Activated naive CD8-positive, alpha-beta T cell treated with anti-CD3 and anti-CD28 coated beads for 36 hours (primary cell): Measurements from ENCODE around the gene PIK3R6. TPM values are rescaled to one million over a fixed set of nuclear protein-coding genes. Genes with fewer than 3 reads are reported as not detected.

Source experiments
- DNase-seq: peaks from one replicate; pipeline ENCODE4 v3.0.0; 2021
- H3K27ac Mint-ChIP-seq: one replicate; pipeline ENCODE4 v1.8.0; 2022; ENCODE audit warnings: mild to moderate bottlenecking, moderate library complexity, mixed read lengths
- H3K27me3 Mint-ChIP-seq: one replicate; pipeline ENCODE4 v1.8.0; 2022; ENCODE audit warnings: mild to moderate bottlenecking, mixed read lengths
- H3K36me3 Mint-ChIP-seq: one replicate; pipeline ENCODE4 v1.8.0; 2021; ENCODE audit warnings: mild to moderate bottlenecking, mixed read lengths
- H3K4me1 Mint-ChIP-seq: one replicate; pipeline ENCODE4 v1.8.0; 2021; ENCODE audit warnings: mixed read lengths
- H3K4me3 Mint-ChIP-seq: one replicate; pipeline ENCODE4 v1.8.0; 2022; ENCODE audit warnings: mild to moderate bottlenecking, moderate library complexity, mixed read lengths
- H3K9me3 Mint-ChIP-seq: one replicate; pipeline ENCODE4 v1.8.0; 2022; ENCODE audit warnings: mixed read lengths
- total RNA-seq, 2 experiments: library from RNA; stranded (reverse); gene quantifications; one replicate each; pipeline ENCODE4 v1.2.3, GENCODE V29; 2021

Gene PIK3R6
- total RNA-seq, result 1 to 10 TPM in 1 of 2 experiments, under 1 TPM in 1; 0.88 to 1.0 TPM

GRCh38 chr17:8867361-8867981 lies at the start of gene PIK3R6:
PIK3R6 (minus strand) TSS chr17:8867674; CDS start chr17:8849794, 17,880 bp downstream.
- Mint-ChIP-seq H3K9me3 (no peaks in the 10 kb centered on the region), H3K27ac (no peak within 1 kb of the TSS), H3K4me3 (peak within 1 kb of the TSS; percentile 72), H3K36me3 (no peaks in the 10 kb centered on the region), H3K4me1 (peaks cover 23% of the 10 kb centered on the region), H3K27me3 (peaks cover 4% of the 10 kb centered on the region)
- DNase-seq, result no peak

DNA sequence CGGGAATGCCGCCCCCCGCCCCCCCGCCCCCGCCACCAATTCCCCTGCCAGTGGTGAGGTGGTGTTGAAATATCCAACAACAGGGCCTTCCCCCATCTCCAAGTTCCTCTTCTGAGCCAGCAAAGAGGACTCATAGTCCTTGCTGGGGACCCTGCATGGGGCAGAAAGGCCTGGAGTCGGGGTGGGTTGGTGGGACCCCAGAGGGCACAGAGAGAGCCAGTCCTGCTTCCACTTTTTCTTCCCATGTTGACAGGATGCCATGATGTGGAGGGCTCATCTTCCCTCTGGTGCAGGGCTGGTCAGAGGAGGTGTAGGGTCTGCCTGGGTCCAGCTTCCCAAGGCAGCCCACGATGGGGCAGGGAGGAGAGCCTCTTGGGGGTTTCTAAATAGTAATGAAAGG lies 49.0 kb upstream of the PIK3R6 start:
- Mint-ChIP-seq H3K4me1 (peaks cover 30% of the 10 kb centered on the region), H3K27me3 (no peaks in the 10 kb centered on the region), H3K4me3 (no peak overlapping the region), H3K27ac (no peak overlapping the region), H3K36me3 (peaks cover 47% of the 10 kb centered on the region), H3K9me3 (peaks cover 6% of the 10 kb centered on the region)
- no peak for DNase-seq

GRCh38 chr17:8914554-8914953 lies 47.1 kb upstream of the PIK3R6 start:
- no peaks in the 10 kb centered on the region for H3K27me3 Mint-ChIP-seq
- no peak overlapping the region for H3K4me3 Mint-ChIP-seq
- peaks cover 25% of the 10 kb centered on the region for H3K4me1 Mint-ChIP-seq
- H3K27ac Mint-ChIP-seq, result no peak overlapping the region
- no peak for DNase-seq
- H3K36me3 Mint-ChIP-seq, result peaks cover 40% of the 10 kb centered on the region
- H3K9me3 Mint-ChIP-seq, result peaks cover 6% of the 10 kb centered on the region

DNA sequence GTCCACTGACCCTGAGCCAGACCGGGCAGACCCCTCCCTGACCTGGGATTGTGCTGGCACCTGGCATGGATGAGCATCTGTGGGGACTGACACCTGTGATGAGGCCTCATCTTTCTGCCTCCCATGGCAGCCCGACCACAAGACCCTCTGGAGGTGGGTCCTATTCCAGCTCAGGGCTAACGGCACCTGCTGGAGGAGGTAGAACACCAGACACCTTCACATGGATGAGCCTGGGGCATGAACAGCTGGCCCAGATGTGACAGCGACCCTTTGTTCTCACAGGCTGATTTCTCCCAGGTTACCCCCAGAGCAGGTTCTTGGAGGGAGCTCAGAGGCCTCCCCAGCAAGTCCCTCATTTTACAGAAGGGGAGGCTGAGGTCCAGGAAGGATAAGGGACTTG lies 46.4 kb upstream of the PIK3R6 start:
- no peak overlapping the region for H3K4me3 Mint-ChIP-seq
- no peak overlapping the region for H3K27ac Mint-ChIP-seq
- H3K9me3 Mint-ChIP-seq, result peaks cover 4% of the 10 kb centered on the region
- H3K36me3 Mint-ChIP-seq, result peaks cover 35% of the 10 kb centered on the region
- H3K27me3 Mint-ChIP-seq, result no peaks in the 10 kb centered on the region
- no peak for DNase-seq
- peaks cover 21% of the 10 kb centered on the region for H3K4me1 Mint-ChIP-seq

GRCh38 chr17:8913091-8913490 lies 45.6 kb upstream of the PIK3R6 start:
- peaks cover 23% of the 10 kb centered on the region for H3K4me1 Mint-ChIP-seq

DNA sequence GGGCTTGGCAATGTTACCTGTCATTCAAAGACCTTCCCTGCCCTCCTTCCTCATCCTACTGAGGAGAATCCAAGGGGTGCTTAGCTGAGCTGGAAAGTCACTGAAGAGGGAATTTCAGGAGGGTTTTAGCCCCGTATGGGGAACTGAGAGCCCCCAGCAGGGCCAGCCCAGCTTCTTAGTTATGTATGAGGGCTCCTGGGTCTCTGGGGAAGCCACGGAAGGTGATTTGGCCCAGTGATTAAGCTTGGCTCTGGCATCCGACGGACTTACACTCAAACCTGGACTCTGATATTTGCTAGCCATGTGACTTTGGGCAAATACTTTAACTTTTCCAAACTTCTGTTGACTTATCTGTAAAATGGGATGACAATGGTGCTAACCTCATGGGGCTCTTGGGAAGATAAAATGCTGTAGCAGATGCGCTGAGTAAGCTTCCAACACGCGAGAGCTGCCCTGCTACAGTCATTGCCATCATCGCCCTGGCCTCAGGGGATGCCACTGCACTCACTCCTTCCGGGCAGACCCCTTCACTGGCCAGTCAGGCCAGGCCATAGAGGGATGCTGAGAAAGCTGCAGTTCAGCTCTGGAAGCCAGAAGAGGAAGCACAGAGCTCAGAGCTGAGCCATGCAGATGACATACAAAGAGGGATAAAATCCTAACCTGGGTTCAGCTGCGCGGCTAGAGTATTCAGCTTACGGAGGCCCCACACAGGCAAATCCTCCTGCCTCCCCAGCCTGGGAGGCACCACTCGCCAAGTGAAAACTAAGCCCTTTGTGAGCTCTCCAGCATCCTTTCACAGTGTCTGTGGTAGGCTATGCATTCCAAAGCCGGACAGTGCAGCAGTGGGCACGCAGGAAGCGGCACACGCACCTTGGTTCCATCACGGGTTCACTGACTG lies 44.9 kb upstream of the PIK3R6 start:
- Mint-ChIP-seq H3K4me3 (no peak overlapping the region), H3K36me3 (peaks cover 30% of the 10 kb centered on the region), H3K9me3 (no peaks in the 10 kb centered on the region), H3K27ac (peak overlapping the region; percentile 49), H3K27me3 (no peaks in the 10 kb centered on the region), H3K4me1 (peaks cover 23% of the 10 kb centered on the region)
- no peak for DNase-seq

More at GRCh38 chr17:8913091-8913490, 45.6 kb upstream of the PIK3R6 start:
- Mint-ChIP-seq H3K27ac (peak overlapping the region; percentile 49), H3K9me3 (peaks cover 3% of the 10 kb centered on the region), H3K4me3 (no peak overlapping the region), H3K27me3 (no peaks in the 10 kb centered on the region), H3K36me3 (peaks cover 34% of the 10 kb centered on the region)
- no peak for DNase-seq

GRCh38 chr17:8910969-8911604 lies 43.6 kb upstream of the PIK3R6 start:
- H3K27ac Mint-ChIP-seq, result peak overlapping the region; percentile 62
- H3K4me1 Mint-ChIP-seq, result peaks cover 17% of the 10 kb centered on the region
- no peaks in the 10 kb centered on the region for H3K9me3 Mint-ChIP-seq
- no peak for DNase-seq
- H3K4me3 Mint-ChIP-seq, result no peak overlapping the region
- H3K36me3 Mint-ChIP-seq, result peaks cover 21% of the 10 kb centered on the region
- H3K27me3 Mint-ChIP-seq, result no peaks in the 10 kb centered on the region

GRCh38 chr17:8909586-8910270 lies 42.3 kb upstream of the PIK3R6 start:
- no peak overlapping the region for H3K27ac Mint-ChIP-seq
- DNase-seq, result no peak
- H3K9me3 Mint-ChIP-seq, result no peaks in the 10 kb centered on the region
- peaks cover 13% of the 10 kb centered on the region for H3K4me1 Mint-ChIP-seq
- H3K4me3 Mint-ChIP-seq, result no peak overlapping the region
- H3K36me3 Mint-ChIP-seq, result peaks cover 24% of the 10 kb centered on the region
- H3K27me3 Mint-ChIP-seq, result no peaks in the 10 kb centered on the region

GRCh38 chr17:8905331-8905730 lies 37.9 kb upstream of the PIK3R6 start:
- Mint-ChIP-seq H3K4me3 (no peak overlapping the region), H3K27ac (no peak overlapping the region), H3K4me1 (peaks cover 25% of the 10 kb centered on the region), H3K27me3 (no peaks in the 10 kb centered on the region), H3K36me3 (peaks cover 38% of the 10 kb centered on the region), H3K9me3 (no peaks in the 10 kb centered on the region)
- DNase-seq, result no peak

DNA sequence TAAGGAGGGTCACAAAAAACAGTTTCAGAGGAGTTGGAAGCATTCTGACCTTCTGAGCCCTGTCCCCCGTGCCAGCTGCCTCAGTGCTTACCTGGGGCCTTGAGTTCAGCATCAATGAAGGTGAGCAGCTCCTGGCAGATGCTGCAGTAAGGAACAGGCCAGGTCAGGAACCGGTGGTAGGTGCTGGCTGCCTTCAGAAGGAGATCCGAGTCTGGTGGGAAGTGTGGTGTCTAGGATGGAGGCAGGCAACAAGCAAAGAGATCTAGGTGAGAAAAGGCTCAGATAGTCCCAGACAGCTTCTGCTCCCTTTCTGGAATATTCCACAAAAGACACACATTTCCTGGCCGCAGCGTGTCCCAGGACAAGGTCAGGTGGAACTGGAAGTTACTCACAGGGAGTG lies 37.2 kb upstream of the PIK3R6 start:
- DNase-seq, result no peak
- Mint-ChIP-seq H3K4me1 (peaks cover 32% of the 10 kb centered on the region), H3K9me3 (no peaks in the 10 kb centered on the region), H3K36me3 (peaks cover 44% of the 10 kb centered on the region), H3K27me3 (no peaks in the 10 kb centered on the region), H3K27ac (no peak overlapping the region), H3K4me3 (no peak overlapping the region)

DNA sequence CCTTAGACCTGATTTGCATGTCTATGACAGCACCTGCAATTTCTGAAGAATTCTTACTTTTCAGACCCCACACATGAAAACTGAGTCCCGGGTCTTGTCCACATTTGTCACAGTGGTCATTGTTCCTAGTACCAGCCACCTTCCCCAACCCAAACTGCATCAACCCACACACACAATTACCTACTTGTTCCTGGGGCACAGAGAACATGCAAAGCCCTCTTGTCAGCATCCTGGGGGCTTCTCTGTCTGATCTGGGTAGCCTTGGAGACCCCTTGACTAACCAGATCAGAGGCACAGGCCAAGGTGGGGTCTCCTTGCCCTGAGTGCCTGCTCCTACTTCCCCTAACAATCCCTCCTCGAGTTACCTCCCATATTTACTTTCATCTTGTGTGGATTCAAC lies 36.7 kb upstream of the PIK3R6 start:
- peaks cover 44% of the 10 kb centered on the region for H3K36me3 Mint-ChIP-seq
- no peak overlapping the region for H3K27ac Mint-ChIP-seq
- DNase-seq, result no peak
- no peak overlapping the region for H3K4me3 Mint-ChIP-seq
- H3K4me1 Mint-ChIP-seq, result peaks cover 35% of the 10 kb centered on the region
- H3K9me3 Mint-ChIP-seq, result no peaks in the 10 kb centered on the region
- no peaks in the 10 kb centered on the region for H3K27me3 Mint-ChIP-seq

- H3K27me3 Mint-ChIP-seq, result no peaks in the 10 kb centered on the region
- peaks cover 65% of the 10 kb centered on the region for H3K4me1 Mint-ChIP-seq
- peaks cover 62% of the 10 kb centered on the region for H3K36me3 Mint-ChIP-seq
- H3K27ac Mint-ChIP-seq, result peak overlapping the region; percentile 80
- H3K4me3 Mint-ChIP-seq, result peak overlapping the region; percentile 26
- DNase-seq, result peak; percentile 26
- H3K9me3 Mint-ChIP-seq, result no peaks in the 10 kb centered on the region
Observed at GRCh38 chr17:8900626-8901585, 33.4 kb upstream of the PIK3R6 start.

DNA sequence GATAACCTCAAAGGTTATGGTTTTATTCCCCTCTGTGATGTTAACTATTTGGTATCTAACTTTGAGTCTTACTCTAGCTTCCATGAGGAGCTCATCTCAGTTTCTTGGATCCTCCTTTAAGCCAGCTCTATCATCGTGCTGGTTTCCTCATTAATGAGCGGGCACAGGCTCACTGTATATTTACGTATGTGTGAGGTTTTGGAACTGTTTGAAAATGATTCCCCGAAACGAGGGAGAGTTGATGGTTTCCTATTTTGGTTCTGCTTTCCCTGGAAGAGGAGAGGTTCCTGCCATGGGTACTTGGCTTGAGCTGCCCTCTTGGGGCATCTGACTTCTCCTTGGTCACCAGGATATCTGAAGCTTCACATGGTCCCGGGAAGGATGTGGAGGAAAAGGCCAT lies 32.7 kb upstream of the PIK3R6 start:
- peaks cover 68% of the 10 kb centered on the region for H3K4me1 Mint-ChIP-seq
- peak overlapping the region; percentile 42 for H3K4me3 Mint-ChIP-seq

DNA sequence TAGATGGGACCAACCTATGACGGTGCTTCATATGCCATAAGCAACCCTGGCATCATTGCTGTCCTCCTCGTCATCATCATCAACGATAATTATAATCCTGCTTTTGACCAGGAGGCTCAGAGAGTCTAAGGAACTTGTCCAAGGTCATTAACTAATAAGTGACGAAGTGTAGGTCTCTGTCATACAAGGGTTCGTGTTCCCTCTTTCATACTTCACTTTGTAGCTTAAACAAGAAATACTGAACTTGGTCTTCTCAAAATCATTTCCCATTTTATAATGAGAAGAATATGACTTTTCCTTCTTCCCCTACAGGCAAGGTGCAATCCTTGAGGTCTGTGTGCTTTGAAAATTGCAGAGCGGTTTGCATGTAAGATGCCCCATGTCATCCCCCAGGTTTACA lies 31.2 kb upstream of the PIK3R6 start:
- Mint-ChIP-seq H3K36me3 (peaks cover 55% of the 10 kb centered on the region), H3K4me3 (peak overlapping the region; percentile 16), H3K27ac (peak overlapping the region; percentile 81), H3K9me3 (no peaks in the 10 kb centered on the region), H3K27me3 (no peaks in the 10 kb centered on the region), H3K4me1 (peaks cover 74% of the 10 kb centered on the region)
- DNase-seq, result no peak

More for the DNA sequence above, 32.7 kb upstream of the PIK3R6 start:
- DNase-seq, result no peak
- Mint-ChIP-seq H3K27ac (peak overlapping the region; percentile 80), H3K36me3 (peaks cover 63% of the 10 kb centered on the region), H3K27me3 (no peaks in the 10 kb centered on the region), H3K9me3 (no peaks in the 10 kb centered on the region)
